ENCODE data around the gene AGPAT2.

DNA sequence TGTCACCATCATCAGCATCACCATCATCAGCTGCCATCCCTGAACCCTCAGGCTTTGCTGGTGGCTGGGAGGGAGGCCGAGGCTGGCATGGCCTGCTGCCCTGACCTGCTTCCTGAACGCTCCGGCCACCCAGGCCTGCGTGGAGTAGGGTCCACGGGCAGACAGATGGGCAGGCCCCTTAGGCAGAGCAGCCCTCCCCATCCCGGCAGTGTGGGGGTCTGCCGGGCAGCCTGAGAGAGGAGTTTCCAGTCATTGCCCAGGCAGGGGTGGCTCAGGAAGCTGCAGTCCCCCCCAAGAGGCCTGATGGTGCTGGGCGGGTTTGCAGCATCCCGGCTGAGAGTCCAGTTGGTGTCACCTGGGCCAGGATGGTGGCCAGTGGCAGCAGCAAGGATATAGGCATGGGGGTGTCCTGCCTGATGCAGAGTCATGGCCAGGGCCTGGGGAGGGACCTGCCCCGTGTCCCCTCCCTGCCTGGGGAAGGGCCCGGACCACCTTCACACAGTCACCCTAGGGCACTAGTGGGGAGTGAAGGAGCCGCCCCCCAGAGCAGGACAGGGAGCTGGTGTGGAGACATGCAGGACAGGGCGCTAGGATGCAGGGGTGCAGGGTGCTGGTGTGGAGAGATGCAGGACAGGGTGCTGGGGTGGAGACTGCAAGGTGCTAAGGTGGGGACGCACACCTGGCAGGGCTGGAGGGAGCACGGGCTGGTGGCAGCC is 32.3 kb downstream of the AGPAT2 start:
- TF ChIP-seq, protein P1, sequence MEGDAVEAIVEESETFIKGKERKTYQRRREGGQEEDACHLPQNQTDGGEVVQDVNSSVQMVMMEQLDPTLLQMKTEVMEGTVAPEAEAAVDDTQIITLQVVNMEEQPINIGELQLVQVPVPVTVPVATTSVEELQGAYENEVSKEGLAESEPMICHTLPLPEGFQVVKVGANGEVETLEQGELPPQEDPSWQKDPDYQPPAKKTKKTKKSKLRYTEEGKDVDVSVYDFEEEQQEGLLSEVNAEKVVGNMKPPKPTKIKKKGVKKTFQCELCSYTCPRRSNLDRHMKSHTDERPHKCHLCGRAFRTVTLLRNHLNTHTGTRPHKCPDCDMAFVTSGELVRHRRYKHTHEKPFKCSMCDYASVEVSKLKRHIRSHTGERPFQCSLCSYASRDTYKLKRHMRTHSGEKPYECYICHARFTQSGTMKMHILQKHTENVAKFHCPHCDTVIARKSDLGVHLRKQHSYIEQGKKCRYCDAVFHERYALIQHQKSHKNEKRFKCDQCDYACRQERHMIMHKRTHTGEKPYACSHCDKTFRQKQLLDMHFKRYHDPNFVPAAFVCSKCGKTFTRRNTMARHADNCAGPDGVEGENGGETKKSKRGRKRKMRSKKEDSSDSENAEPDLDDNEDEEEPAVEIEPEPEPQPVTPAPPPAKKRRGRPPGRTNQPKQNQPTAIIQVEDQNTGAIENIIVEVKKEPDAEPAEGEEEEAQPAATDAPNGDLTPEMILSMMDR (IDR thresholded peaks at IDR 0.05): no peak
- TF ChIP-seq EZH2 (IDR thresholded peaks at IDR 0.05; ENCODE audit: borderline replicate concordance, insufficient read depth, low read depth, low read length, poor library complexity, severe bottlenecking): no peak

Measured in B cell (primary cell).